Measurements from ENCODE around the gene ADGRG3.
"Not testable (repeated sequence)": the region's sequence is repeated elsewhere in the genome, so short reads cannot be mapped to it uniquely, and the experiment has no call there.

Gene ADGRG3

GRCh38 chr16:57661936-57662906 lies 5.9 kb upstream of the ADGRG3 start:
- in situ Hi-C loops (cut with MboI; ENCODE audit: low sequenced_read_pairs), result no loop called here

GRCh38 chr16:57663436-57663835 lies 4.7 kb upstream of the ADGRG3 start:
- in situ Hi-C loops (cut with MboI; ENCODE audit: low sequenced_read_pairs), result no loop called here

GRCh38 chr16:57663917-57664661 lies 4.0 kb upstream of the ADGRG3 start:
- in situ Hi-C loops (cut with MboI; ENCODE audit: low sequenced_read_pairs), result no loop called here

GRCh38 chr16:57664662-57665025 lies 3.5 kb upstream of the ADGRG3 start:
- in situ Hi-C loops (cut with MboI; ENCODE audit: low sequenced_read_pairs), result no loop called here

GRCh38 chr16:57665541-57665940 lies 2.6 kb upstream of the ADGRG3 start:
- in situ Hi-C loops (cut with MboI; ENCODE audit: low sequenced_read_pairs), result no loop called here

- in situ Hi-C loops (cut with MboI; ENCODE audit: low sequenced_read_pairs), result no loop called here
These were observed 1.6 kb upstream of the ADGRG3 start for GRCh38 chr16:57666353-57667047.

- in situ Hi-C loops (cut with MboI; ENCODE audit: low sequenced_read_pairs), result no loop called here
These were observed 1.0 kb upstream of the ADGRG3 start for GRCh38 chr16:57667048-57667525.

GRCh38 chr16:57667526-57668262 lies 412 bp upstream of the ADGRG3 start:
- in situ Hi-C loops (cut with MboI; ENCODE audit: low sequenced_read_pairs), result no loop called here

GRCh38 chr16:57668630-57669475 lies 747 bp downstream of the ADGRG3 start:
- in situ Hi-C loops (cut with MboI; ENCODE audit: low sequenced_read_pairs), result no loop called here

- in situ Hi-C loops (cut with MboI; ENCODE audit: low sequenced_read_pairs), result no loop called here
These were observed 1.5 kb downstream of the ADGRG3 start for GRCh38 chr16:57669476-57670162.

- in situ Hi-C loops (cut with MboI; ENCODE audit: low sequenced_read_pairs), result no loop called here
These were observed 2.1 kb downstream of the ADGRG3 start for GRCh38 chr16:57670196-57670595.

- in situ Hi-C loops (cut with MboI; ENCODE audit: low sequenced_read_pairs), result not testable (repeated sequence)
These were observed 3.3 kb downstream of the ADGRG3 start for GRCh38 chr16:57671451-57671850.

- in situ Hi-C loops (cut with MboI; ENCODE audit: low sequenced_read_pairs), result no loop called here
These were observed 4.3 kb downstream of the ADGRG3 start for GRCh38 chr16:57672416-57672815.

- in situ Hi-C loops (cut with MboI; ENCODE audit: low sequenced_read_pairs), result no loop called here
These were observed 4.7 kb downstream of the ADGRG3 start for GRCh38 chr16:57672824-57673223.

GRCh38 chr16:57675741-57676551 lies 7.8 kb downstream of the ADGRG3 start:
- in situ Hi-C loops (cut with MboI; ENCODE audit: low sequenced_read_pairs), result no loop called here

GRCh38 chr16:57676553-57677085 lies 8.5 kb downstream of the ADGRG3 start:
- in situ Hi-C loops (cut with MboI; ENCODE audit: low sequenced_read_pairs), result no loop called here

GRCh38 chr16:57677622-57678369 lies 9.7 kb downstream of the ADGRG3 start:
- in situ Hi-C loops (cut with MboI; ENCODE audit: low sequenced_read_pairs), result no loop called here
